Nephron (organoid): ENCODE measurements around the gene LYZ.

ENCODE experiments used
- H3K27ac Mint-ChIP-seq, 3 experiments: 2 replicates each; pipeline ENCODE4 v1.8.0; 2020; ENCODE audit warnings: mixed read lengths in 3 of 3, mild to moderate bottlenecking in 2 of 3, moderate library complexity in 1 of 3
- H3K27me3 Mint-ChIP-seq: 2 replicates; pipeline ENCODE4 v1.8.0; 2021; ENCODE audit warnings: low read depth, mild to moderate bottlenecking, moderate library complexity, mixed read lengths
- H3K36me3 Mint-ChIP-seq: 2 replicates; pipeline ENCODE4 v1.8.0; 2020; ENCODE audit warnings: low read depth, mixed read lengths
- H3K4me1 Mint-ChIP-seq: 2 replicates; pipeline ENCODE4 v1.8.0; 2020; ENCODE audit warnings: mixed read lengths
- H3K4me3 Mint-ChIP-seq, 3 experiments: 2 replicates each; pipeline ENCODE4 v1.8.0; 2020; ENCODE audit warnings: mild to moderate bottlenecking in 3 of 3, mixed read lengths in 3 of 3, moderate library complexity in 2 of 3
- H3K9me3 Mint-ChIP-seq: 2 replicates; pipeline ENCODE4 v1.8.0; 2020; ENCODE audit warnings: mixed read lengths
- TF ChIP-seq, protein P1 (sequence below), 3 experiments: fragments of 200-600 bp; sonication (generic); IDR thresholded peaks; one replicate each; pipeline ENCODE4 v1.5.0; 2021; ENCODE audit warnings: antibody characterized with exemption in 3 of 3; ENCODE audit not compliant: unreplicated experiment in 3 of 3

The LYZ gene

DNA sequence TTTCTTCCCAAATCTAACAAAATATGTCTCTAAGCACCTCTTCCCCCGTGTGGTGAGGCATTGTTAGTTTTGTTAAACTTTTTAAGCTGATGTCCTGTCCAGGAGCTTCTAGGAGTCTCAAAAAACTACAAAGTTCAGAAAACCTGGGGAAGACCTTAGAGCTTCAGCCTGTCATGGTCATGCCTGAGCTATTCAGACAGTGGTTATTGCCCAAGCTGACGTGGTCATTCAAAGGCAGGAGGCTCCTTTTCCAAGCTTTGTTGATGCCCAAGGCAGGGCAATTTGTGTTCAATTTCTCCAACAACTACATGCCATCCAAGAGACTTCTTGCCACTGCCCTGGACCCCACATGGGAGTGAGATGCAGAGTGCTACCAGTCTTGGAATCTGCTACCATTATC is 5.8 kb upstream of the LYZ start:
- Mint-ChIP-seq H3K9me3 (no peaks in the 10 kb centered on the region), H3K4me1 (no peaks in the 10 kb centered on the region), H3K36me3 (no peaks in the 10 kb centered on the region), H3K27me3 (no peaks in the 10 kb centered on the region), H3K4me3 (no peak overlapping the region), H3K27ac (no peak overlapping the region)
- TF ChIP-seq, protein P1, sequence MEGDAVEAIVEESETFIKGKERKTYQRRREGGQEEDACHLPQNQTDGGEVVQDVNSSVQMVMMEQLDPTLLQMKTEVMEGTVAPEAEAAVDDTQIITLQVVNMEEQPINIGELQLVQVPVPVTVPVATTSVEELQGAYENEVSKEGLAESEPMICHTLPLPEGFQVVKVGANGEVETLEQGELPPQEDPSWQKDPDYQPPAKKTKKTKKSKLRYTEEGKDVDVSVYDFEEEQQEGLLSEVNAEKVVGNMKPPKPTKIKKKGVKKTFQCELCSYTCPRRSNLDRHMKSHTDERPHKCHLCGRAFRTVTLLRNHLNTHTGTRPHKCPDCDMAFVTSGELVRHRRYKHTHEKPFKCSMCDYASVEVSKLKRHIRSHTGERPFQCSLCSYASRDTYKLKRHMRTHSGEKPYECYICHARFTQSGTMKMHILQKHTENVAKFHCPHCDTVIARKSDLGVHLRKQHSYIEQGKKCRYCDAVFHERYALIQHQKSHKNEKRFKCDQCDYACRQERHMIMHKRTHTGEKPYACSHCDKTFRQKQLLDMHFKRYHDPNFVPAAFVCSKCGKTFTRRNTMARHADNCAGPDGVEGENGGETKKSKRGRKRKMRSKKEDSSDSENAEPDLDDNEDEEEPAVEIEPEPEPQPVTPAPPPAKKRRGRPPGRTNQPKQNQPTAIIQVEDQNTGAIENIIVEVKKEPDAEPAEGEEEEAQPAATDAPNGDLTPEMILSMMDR (IDR thresholded peaks at IDR 0.05; ENCODE audit: unreplicated experiment in 3 of 3) = no peak

DNA sequence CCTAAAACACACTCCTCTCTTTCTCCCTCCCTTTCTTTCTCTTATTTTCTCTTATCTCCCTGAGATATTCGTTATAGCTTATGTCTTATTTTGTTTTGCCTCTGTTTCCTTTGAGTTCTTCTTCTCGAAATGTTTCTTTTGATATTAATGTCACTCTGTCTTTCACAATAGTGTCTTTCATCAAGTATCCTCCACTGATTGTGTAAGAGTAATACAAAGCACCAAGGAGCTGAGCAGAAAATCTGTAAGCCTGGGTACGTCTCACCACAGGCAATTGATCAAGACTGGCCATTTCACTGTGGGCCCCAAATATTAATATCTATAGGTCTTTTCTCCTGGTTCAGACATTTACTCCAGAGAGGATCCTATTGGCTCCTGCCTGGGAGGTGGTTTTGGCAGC is 4.8 kb upstream of the LYZ start:
- H3K27ac Mint-ChIP-seq = no peak overlapping the region
- TF ChIP-seq, protein P1 (IDR thresholded peaks at IDR 0.05; ENCODE audit: unreplicated experiment in 3 of 3) = no peak
- H3K4me1 Mint-ChIP-seq = no peaks in the 10 kb centered on the region
- H3K4me3 Mint-ChIP-seq = no peak overlapping the region
- H3K9me3 Mint-ChIP-seq = no peaks in the 10 kb centered on the region
- no peaks in the 10 kb centered on the region for H3K36me3 Mint-ChIP-seq
- H3K27me3 Mint-ChIP-seq = no peaks in the 10 kb centered on the region

DNA sequence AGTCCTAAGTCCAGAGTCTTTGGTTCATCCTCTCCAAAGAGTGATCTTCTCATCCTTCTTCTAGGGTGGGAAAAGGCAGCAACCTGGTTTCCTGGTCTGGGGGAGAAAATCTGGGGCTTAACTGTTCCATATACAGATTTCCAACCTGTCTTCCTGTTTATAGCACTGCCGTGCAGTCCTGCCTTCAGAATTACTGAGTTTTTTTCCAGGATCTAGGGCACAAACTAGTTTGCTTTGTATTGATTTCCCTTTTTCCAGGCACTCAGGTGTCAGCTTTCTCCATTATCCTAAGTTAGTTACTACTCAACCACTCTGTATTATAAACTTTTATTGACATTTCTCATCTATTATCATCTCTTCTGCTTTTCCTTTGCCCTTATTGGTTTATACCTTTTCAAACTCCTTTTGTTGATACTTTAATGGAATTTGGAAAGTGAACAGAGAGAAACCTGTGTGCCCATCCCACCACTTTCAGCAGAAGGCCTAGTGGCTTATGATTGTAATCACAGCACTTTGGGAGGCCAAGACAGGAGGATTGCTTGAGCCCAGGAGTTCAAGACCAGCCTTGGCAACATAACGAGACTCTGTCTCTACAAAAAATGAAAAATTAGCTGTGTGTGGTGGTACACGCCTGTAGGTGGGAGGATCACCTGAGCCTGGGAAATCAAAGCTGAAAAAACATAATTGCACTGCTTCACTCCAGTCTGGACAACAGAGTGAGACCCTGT is 4.1 kb upstream of the LYZ start:
- no peaks in the 10 kb centered on the region for H3K4me1 Mint-ChIP-seq
- H3K36me3 Mint-ChIP-seq = no peaks in the 10 kb centered on the region
- TF ChIP-seq, protein P1 (IDR thresholded peaks at IDR 0.05; ENCODE audit: unreplicated experiment in 3 of 3) = no peak
- no peaks in the 10 kb centered on the region for H3K27me3 Mint-ChIP-seq
- no peaks in the 10 kb centered on the region for H3K9me3 Mint-ChIP-seq
- H3K27ac Mint-ChIP-seq = no peak overlapping the region
- no peak overlapping the region for H3K4me3 Mint-ChIP-seq

DNA sequence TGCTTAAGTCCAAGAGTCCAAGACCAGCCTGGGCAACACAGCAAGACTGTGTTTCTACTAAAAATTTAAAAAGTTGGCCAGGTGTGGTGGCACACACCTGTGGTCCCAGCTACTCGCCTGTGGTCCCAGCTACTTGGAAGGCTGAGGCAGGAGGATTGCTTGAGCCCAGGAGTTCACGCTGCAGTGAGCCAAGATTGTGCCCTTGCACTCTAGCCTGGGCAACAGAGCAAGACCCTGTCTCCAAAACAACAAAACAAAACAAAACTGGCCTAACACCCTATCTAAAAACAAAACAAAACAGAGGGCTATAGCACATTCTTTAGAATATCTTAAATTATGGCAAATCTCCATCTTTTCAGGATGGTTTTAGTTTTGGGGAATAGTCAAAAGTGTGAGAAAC is 3.1 kb upstream of the LYZ start:
- Mint-ChIP-seq H3K27me3 (no peaks in the 10 kb centered on the region), H3K9me3 (no peaks in the 10 kb centered on the region), H3K4me3 (no peak overlapping the region), H3K27ac (no peak overlapping the region), H3K4me1 (no peaks in the 10 kb centered on the region), H3K36me3 (no peaks in the 10 kb centered on the region)
- TF ChIP-seq, protein P1 (IDR thresholded peaks at IDR 0.05; ENCODE audit: unreplicated experiment in 3 of 3) = no peak

DNA sequence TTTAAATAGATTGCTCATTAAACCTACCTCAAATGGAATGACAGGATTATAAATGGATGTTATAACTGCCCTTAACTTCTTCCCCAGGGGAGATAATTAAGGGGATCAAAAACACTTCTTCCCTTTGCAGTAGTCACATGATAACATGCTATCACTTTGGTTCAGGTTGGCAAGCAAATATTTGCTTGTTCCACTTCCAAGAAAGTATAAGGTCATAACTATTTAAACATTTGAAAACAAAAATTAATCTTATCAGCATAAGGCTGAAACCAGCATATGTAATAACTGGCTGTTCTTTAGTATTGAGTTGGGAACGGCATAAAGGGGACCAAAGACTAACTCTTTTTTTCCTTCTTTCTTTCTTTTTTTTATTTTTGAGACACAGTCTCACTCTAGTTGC is 2.4 kb upstream of the LYZ start:
- TF ChIP-seq, protein P1 (IDR thresholded peaks at IDR 0.05; ENCODE audit: unreplicated experiment in 3 of 3) = no peak
- Mint-ChIP-seq H3K9me3 (no peaks in the 10 kb centered on the region), H3K27me3 (no peaks in the 10 kb centered on the region), H3K27ac (no peak overlapping the region), H3K4me1 (no peaks in the 10 kb centered on the region), H3K4me3 (no peak overlapping the region), H3K36me3 (no peaks in the 10 kb centered on the region)

DNA sequence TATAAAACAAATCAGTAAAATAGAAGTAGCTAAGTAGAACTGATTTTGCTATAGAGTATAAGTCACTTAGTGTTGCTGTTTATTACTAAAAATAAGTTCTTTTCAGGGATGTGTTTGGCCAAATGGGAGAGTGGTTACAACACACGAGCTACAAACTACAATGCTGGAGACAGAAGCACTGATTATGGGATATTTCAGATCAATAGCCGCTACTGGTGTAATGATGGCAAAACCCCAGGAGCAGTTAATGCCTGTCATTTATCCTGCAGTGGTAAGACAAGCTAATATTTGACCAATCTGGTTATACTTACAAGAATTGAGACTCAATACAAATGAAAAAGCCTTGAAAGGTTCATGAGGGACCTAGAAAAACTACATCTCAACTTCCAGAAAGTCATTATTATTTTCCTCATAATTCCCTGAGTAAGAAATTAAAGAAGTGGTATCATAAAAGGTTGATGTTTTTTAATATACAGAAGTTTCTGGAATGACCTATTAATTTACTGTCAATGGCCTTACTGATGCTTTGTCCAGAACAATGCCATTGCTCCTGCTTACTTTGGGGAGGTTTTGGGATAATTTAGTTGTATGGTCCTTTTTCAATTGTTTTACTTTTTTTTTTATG is 1.9 kb downstream of the LYZ start:
- Mint-ChIP-seq H3K4me1 (no peaks in the 10 kb centered on the region), H3K9me3 (no peaks in the 10 kb centered on the region), H3K27me3 (no peaks in the 10 kb centered on the region), H3K4me3 (no peak overlapping the region), H3K27ac (no peak overlapping the region), H3K36me3 (no peaks in the 10 kb centered on the region)
- TF ChIP-seq, protein P1 (IDR thresholded peaks at IDR 0.05; ENCODE audit: unreplicated experiment in 3 of 3) = no peak
